Activated gamma-delta T cell (primary cell): ENCODE results near the gene ASTL.

Experiments used
- DNase-seq: peaks from one replicate; lab custom pipeline; 2025; lab: John Stamatoyannopoulos, UW

Gene ASTL

GRCh38 chr2:96130483-96130882 lies 7.8 kb downstream of the ASTL start:
- no peak for DNase-seq

- DNase-seq = no peak
Measured at GRCh38 chr2:96129528-96130120, 8.7 kb downstream of the ASTL start.

- no peak for DNase-seq
Measured at GRCh38 chr2:96128456-96128855, 9.8 kb downstream of the ASTL start.

- DNase-seq = no peak
Measured at GRCh38 chr2:96124406-96125265, 13.7 kb downstream of the ASTL start.

DNA sequence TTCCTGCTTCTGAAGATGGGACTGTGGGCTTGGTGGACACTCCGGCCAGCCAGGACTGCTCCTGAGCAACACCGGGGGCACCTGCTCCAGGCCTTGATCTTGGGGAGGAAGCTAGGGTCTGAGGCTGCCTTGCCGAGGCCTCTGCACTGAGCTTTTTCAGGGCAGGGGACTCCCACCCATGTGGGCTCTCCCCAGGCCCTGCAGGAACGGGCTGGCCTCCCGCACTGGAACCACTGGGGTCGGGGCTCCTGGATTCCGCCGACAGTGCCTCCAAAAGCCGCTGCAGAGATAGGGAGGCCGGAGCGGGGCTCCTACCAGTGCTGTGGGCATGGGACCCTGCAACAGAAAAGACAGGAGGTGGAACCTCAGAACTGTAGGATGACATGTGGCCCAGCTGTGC lies 14.4 kb downstream of the ASTL start:
- no peak for DNase-seq

GRCh38 chr2:96123290-96123689 lies 15.0 kb downstream of the ASTL start:
- no peak for DNase-seq

DNA sequence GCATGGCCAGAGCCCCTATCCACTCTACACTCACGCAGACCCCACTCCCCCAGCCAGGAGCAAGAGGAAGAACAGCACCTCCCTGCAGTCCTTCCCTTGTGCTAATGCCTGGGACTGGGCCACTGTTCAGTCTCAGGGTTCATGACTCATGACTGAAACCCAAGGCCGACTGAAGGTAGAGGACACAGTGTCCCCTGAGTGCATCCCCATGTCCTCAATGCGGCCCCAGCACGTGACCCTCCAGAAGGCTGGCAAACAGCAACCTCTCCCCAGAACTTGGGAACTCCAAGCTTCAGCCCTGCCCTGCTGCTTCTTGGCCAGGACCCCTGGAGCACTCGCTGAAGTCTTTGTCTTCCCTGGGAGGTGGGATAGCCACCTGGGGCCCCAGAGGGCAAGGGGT lies 15.9 kb downstream of the ASTL start:
- no peak for DNase-seq

GRCh38 chr2:96121414-96121813 lies 16.9 kb downstream of the ASTL start:
- no peak for DNase-seq

GRCh38 chr2:96120991-96121390 lies 17.3 kb downstream of the ASTL start:
- no peak for DNase-seq

DNA sequence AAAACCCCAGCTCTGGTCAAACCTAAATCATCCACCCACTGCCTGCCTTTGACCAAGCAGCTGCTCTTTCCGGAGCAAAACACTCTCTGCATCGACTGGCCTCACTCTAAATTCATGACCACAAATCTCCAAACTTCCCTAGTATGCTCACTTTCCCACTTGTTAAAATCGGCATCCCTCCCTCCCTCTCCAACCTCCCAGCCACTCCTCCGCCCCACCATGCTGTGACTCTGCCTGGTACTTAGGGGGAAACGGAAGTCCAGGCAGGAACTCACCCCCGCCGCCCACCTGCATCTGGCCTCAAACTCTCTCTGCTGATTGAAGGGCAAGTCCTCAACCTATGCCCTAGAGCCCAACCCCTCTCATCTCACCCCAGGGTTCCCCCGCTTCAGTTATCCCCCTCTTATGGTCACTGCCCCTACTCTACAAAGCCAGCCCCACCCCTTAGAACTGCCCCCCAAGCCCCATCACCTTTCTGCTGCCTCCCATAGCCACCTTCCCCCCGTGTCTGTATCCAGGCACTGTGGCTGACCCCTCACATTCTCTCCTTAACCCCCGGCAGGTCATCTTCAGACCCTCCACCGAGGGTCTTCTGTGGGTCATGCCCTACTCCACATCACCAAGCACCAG lies 18.1 kb downstream of the ASTL start:
- no peak for DNase-seq

- DNase-seq = no peak
Measured at GRCh38 chr2:96119389-96119751, 18.9 kb downstream of the ASTL start.

- DNase-seq = no peak
Measured at GRCh38 chr2:96118698-96119388, 19.5 kb downstream of the ASTL start.

DNA sequence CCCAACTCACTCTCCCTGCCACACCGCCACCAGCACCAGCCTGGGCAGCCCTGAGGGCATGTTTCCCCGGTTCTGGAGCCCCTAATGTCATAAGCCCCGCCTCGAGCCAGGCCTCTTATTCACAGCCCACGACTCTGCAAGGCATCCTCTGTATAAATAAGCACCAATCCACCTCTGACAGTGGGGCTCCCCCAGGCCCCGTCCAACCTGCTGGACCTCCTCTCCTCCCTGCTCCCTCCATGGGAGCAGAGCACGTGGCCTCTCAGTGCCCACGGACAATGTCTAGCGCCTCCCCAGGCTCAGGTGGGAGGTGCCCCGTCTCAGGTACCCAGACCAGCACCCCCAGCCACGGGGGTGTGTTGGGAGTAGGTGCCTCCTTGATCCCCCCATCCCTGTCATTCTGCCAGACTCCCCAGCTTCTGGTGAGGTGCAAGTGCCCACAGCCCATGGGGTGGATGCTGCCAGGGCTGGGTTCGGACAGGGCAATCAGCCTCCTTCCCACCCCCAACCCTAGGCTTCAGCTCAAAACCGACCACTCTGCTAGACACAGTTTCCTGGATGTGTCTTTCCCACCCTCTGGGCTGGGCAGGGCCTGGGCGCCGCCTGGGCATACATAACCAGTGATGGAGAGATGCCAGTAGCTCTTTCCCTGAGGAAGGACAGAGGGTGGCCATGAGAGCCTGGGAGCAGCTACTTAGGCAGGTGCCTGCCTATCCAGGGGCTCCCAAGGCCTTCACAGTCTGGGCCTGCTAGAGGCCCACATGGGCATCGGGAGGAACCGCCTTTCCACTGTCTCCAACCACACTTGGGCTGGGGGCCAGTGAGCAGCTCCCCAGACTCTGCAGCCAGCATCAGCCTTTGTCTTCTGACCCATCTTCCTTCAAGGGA lies 20.4 kb downstream of the ASTL start:
- no peak for DNase-seq

DNA sequence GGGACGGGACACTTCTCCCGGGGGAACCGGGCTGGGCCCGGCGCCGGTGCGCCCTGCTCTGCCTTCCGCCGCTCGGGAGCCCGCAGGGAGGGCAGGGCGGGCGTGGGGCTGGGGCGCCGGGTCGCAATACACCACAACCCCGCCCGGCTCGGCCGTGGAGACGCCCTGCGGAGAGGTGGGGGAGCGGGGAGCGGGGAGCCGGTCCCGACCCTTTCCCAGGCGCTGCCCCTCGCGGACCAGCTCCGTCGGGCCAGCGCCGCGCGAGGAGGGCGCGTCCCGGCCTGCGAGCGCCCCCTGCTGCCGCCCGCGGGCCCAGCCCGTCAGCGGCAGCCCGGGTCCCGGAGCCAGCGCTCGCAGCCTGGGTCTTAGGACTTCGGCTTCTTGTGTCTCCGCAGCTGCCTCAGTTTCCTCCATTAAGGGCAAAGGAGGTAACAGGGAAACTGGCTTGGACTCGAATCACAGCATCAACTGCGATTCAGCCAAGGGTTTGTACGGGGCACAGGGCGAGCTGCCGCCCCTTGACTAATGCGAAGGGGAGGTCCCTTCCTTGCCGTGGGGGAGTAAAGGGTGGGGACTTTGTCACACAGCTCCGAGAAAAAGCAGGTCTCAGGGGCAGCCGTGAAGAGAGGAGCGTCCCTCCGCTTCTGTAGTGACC lies 21.3 kb downstream of the ASTL start:
- peak; percentile 33 for DNase-seq

DNA sequence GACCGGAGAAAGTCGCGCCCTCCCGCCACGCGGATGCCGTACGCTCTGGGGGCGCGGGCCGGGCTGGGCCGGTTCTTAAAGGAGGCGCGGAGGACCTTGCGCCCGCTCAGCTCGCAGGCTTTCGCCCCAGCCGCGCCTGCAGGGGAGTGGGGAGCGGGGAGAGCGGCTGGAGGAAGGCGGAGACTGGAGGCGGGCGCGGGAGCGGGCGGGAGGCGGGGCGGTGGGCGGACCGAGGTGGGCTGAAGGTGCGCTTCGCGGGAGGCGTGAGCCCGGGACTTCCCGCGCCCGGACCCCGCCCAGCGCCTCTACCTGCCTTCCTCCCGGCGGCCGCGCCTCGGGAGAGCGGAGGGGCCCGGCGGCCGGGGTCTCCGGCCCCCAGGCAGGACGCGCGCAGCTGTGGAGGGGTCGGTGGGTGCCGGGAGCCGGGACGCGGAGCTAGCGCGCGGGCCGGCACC lies 21.9 kb downstream of the ASTL start, which contains the start of gene ADRA2B:
ADRA2B (minus strand) TSS at position 148 of the 455 bp plus-strand sequence. CDS start 422 bp downstream, outside the sequence.
- peak; percentile 64 for DNase-seq

DNA sequence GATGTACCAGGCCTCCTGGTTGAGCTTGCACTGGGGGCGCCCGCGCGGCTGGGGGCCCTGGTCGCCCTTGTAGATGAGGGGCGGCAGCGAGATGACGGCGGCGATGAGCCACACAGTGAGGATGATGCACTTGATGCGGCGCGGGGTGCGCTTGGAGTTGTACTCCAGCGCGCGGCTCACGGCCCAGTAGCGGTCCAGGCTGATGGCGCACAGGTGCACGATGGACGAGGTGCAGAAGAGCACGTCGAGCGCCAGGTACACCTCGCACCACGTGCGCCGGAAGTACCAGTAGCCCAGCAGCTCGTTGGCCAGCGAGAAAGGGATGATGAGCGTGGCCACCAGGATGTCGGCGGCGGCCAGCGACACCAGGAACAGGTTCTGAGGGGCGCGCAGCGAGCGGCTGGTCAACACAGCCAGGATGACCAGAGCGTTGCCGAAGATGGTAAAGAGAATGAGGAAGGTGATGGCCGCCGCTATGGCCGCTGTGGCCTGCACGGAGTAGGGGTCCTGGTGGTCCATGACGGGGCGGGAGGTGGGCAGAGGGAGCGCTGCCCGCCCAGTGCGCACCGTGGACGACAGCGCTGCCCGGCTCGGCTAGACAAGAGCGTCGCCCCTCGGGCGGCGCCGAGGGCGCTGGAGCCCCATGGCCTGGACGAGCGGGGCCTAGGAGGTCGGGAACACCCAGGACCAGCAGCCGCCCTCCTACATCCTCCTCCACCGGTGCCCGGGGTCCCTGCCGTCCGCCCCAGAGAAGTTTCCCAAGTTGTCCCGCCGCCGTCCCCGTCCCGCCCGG lies 22.5 kb downstream of the ASTL start:
- no peak for DNase-seq

GRCh38 chr2:96114903-96115581 lies 23.3 kb downstream of the ASTL start:
- DNase-seq = no peak

DNA sequence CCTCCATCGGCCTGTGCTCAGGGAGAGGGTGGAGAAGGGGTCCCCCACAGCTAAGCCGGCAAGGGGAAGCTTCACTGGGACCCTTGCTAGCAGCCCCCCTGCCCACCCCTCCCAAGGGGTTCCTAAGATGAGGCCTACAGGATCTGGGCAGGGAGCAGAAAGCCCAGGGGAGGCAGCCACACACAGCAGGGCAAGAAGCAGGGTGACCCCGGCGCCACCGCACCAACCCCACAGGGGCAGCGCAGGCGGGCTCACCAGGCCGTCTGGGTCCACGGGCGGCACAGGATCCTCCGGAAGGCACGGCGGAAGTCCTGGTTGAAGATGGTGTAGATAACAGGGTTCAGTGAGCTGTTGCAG lies 23.8 kb downstream of the ASTL start:
- no peak for DNase-seq

- DNase-seq = no peak
Measured at GRCh38 chr2:96113951-96114350, 24.4 kb downstream of the ASTL start.

GRCh38 chr2:96113367-96113677 lies 25.0 kb downstream of the ASTL start:
- no peak for DNase-seq
